ENCODE measurements around the gene KIF16B.

The KIF16B gene

DNA sequence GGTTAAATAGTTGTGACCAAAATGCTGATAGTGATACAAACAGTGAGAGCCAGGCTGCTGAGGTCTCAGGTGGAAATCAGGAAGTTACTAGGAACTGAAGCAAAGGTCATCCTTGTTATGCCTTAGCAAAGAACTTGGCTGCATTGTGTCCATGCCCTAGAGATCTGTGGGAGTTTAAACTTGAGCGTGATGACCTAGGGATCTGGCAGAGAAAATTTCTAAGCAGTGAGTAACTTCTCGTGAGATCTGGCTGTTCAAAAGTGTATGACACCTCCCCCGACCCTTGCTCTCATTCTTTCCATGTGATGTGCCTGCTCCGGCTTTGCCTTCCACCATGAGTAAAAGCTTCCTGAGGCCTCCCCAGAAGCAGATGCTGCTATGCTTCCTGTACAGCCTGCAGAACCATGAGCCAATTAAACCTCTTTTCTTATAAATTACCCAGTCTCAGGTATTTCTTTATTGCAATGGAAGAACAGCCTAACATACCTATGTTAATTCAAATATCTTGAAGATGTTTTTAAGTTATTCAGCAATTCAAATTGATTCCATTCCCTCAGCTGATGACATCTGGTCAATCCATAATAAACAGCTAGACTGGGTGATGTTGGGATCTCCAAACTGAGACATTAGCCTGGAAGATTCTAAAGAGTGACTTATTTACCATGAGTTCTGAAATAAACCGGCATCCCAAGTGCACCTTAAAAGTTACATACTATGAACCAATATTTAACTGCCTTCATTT lies 33.8 kb downstream of the KIF16B start:
- POLR2A ChIA-PET = no interaction called here
- H3K4me3 ChIP-seq (ENCODE audit: low read depth, low read length) = no peak overlapping the region
- H3K4me1 ChIP-seq (ENCODE audit: control insufficient read depth, insufficient read depth, low read length) = 0 out of 2 replicates have a peak, but pooled peaks cover 2% of the 10 kb centered on the region
- no peak overlapping the region for H3K27ac ChIP-seq (ENCODE audit: extremely low read depth, low read depth, low read length)
- H3K36me3 ChIP-seq (ENCODE audit: control insufficient read depth in 2 of 2, insufficient read depth in 1 of 2, low read length in 2 of 2) = no peaks in the 10 kb centered on the region
- TF ChIP-seq ZXDB (tag by site-specific recombination; IDR thresholded peaks at IDR 0.05) (no peak), ZIC2 (tag by site-specific recombination; IDR thresholded peaks at IDR 0.05) (no peak), ZNF132 (tag by site-specific recombination; IDR thresholded peaks at IDR 0.05; ENCODE audit: borderline replicate concordance) (no peak)
- TF ChIP-seq, protein P1, sequence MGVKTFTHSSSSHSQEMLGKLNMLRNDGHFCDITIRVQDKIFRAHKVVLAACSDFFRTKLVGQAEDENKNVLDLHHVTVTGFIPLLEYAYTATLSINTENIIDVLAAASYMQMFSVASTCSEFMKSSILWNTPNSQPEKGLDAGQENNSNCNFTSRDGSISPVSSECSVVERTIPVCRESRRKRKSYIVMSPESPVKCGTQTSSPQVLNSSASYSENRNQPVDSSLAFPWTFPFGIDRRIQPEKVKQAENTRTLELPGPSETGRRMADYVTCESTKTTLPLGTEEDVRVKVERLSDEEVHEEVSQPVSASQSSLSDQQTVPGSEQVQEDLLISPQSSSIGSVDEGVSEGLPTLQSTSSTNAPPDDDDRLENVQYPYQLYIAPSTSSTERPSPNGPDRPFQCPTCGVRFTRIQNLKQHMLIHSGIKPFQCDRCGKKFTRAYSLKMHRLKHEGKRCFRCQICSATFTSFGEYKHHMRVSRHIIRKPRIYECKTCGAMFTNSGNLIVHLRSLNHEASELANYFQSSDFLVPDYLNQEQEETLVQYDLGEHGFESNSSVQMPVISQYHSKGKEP (tag by site-specific recombination; IDR thresholded peaks at IDR 0.05) = no peak
- no peaks in the 10 kb centered on the region for H3K9me3 ChIP-seq (ENCODE audit: control insufficient read depth, insufficient read depth, low read depth, low read length)
- CTCF ChIA-PET = interaction anchor here (0.9 kb wide), 1 partner anchor 11 kb away, joined by 3 read pairs; no protein-coding TSS in a partner anchor

DNA sequence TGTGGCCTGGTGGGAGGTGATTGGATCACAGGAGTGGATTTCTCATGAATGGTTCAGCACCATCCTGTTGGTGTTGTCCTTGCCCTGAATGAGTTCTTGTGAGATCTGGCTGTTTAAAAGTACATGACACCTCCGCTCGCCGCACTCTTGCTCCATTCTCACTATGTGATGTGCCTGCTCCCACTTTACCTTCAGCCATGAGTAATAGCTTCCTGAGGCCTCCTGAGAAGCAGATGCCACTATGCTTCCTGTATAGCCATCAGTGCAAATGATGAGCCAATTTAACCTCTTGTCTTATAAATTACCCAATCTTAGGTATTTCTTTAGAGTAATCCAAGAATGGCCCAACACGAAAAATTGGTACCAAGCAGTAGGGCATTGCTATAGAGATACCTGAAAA lies 34.5 kb downstream of the KIF16B start:
- H3K27ac ChIP-seq (ENCODE audit: extremely low read depth, low read depth, low read length) = no peak overlapping the region
- ChIA-PET CTCF (no interaction called here), POLR2A (no interaction called here)
- H3K9me3 ChIP-seq (ENCODE audit: control insufficient read depth, insufficient read depth, low read depth, low read length) = no peaks in the 10 kb centered on the region
- TF ChIP-seq YY2 (tag by site-specific recombination; IDR thresholded peaks at IDR 0.05) (no peak), ZNF747 (tag by site-specific recombination; IDR thresholded peaks at IDR 0.05) (no peak), BCL11A (tag by site-specific recombination; IDR thresholded peaks at IDR 0.05; ENCODE audit: low read depth) (no peak), ZNF549 (tag by site-specific recombination; IDR thresholded peaks at IDR 0.05) (no peak), ZNF239 (tag by site-specific recombination; IDR thresholded peaks at IDR 0.05) (no peak), ZNF654 (tag by site-specific recombination; IDR thresholded peaks at IDR 0.05; ENCODE audit: low read depth) (no peak), ZNF558 (tag by site-specific recombination; IDR thresholded peaks at IDR 0.05) (no peak), ZNF19 (tag by site-specific recombination; IDR thresholded peaks at IDR 0.05; ENCODE audit: low read depth) (no peak), ZNF335 (tag by site-specific recombination; conservative IDR thresholded peaks at IDR 0.05) (no peak), ZNF324 (tag by site-specific recombination; IDR thresholded peaks at IDR 0.05) (no peak), ZNF677 (tag by site-specific recombination; IDR thresholded peaks at IDR 0.05) (no peak), ZFP41 (tag by site-specific recombination; IDR thresholded peaks at IDR 0.05; ENCODE audit: borderline replicate concordance) (no peak), ZNF24 (tag by site-specific recombination; IDR thresholded peaks at IDR 0.05) (no peak), ZFHX2 (tag by site-specific recombination; conservative IDR thresholded peaks at IDR 0.05) (no peak), ZNF175 (tag by site-specific recombination; IDR thresholded peaks at IDR 0.05) (no peak), ZNF174 (tag by site-specific recombination; IDR thresholded peaks at IDR 0.05) (no peak)
- TF ChIP-seq, protein P2, sequence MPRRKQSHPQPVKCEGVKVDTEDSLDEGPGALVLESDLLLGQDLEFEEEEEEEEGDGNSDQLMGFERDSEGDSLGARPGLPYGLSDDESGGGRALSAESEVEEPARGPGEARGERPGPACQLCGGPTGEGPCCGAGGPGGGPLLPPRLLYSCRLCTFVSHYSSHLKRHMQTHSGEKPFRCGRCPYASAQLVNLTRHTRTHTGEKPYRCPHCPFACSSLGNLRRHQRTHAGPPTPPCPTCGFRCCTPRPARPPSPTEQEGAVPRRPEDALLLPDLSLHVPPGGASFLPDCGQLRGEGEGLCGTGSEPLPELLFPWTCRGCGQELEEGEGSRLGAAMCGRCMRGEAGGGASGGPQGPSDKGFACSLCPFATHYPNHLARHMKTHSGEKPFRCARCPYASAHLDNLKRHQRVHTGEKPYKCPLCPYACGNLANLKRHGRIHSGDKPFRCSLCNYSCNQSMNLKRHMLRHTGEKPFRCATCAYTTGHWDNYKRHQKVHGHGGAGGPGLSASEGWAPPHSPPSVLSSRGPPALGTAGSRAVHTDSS (tag by site-specific recombination; IDR thresholded peaks at IDR 0.05) = no peak
- no peaks in the 10 kb centered on the region for H3K36me3 ChIP-seq (ENCODE audit: control insufficient read depth in 2 of 2, insufficient read depth in 1 of 2, low read length in 2 of 2)
- 0 out of 2 replicates have a peak, but pooled peaks cover 2% of the 10 kb centered on the region for H3K4me1 ChIP-seq (ENCODE audit: control insufficient read depth, insufficient read depth, low read length)
- no peak overlapping the region for H3K4me3 ChIP-seq (ENCODE audit: low read depth, low read length)

Data from HEK293 (cell line).